Measurements from ENCODE around the gene PLPP4.

PLPP4 gene

DNA sequence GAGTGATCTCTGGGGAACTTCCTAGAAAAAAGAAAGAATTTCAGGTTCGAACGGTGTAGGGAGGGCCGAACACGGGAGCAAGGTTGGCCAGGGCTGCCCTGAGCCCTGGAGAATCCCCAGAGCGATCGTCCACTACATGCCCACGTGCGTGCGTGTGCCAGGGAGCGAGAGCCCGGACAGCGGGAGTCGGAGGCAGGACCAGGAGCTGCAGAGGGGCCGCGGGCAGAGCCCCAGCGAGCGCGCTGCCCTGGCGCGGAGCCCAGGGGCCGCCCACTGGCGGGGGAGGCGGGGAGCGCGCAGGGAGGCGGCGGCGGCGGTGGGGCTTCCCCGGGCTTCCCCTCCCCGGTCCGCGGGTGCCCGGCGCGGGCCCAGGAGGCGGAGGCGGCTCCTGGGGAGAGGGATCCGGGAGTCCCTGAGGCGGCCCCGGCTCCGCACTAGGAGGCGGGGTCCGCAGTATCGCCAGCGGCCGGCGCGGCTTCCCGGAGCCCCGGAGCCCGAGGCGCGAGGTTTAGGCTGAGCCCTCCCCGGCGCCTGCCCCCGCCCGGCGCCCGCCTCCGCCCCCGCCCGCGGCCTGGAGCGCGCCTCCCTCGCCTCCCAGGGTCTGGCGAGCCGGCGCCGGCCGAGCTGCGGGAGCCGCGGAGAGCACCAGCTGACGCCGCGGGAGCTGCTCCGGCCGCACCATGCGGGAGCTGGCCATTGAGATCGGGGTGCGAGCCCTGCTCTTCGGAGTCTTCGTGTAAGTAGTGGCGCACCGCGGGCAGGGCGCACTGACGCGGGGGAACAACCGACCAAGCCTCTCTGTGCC is at the start of gene PLPP4:
Gene PLPP4, plus strand, starts transcription at position 602 of the 805 bp plus-strand sequence. Its CDS starts 79 bp downstream, at position 681.
- DNase-seq, result no peak

- no peak for DNase-seq
These were observed 47.2 kb upstream of the PLPP4 start for GRCh38 chr10:120409816-120410215.

DNA sequence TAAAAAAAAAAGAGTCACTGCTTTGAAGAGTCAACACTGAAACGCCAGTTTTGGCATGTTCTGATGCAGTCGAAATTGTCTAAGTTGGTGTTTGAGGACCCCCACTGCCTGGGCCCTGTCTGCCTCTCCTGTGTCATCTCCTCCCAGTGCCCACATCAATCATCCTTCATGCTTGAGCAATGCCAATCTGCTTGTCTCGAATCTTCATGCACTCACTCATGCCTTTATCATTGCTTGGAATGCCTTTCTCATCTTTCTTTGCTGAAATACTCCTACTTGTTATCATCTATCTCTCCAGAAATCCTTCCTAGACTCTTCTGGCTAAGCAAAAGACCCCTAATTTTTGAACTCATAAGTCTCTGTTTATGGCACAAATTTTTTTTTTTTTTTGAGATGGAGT is 42.1 kb upstream of the PLPP4 start:
- DNase-seq, result no peak

- no peak for DNase-seq
These were observed 41.2 kb upstream of the PLPP4 start for GRCh38 chr10:120415709-120416330.

GRCh38 chr10:120420421-120420820 is 36.6 kb upstream of the PLPP4 start:
- no peak for DNase-seq

DNA sequence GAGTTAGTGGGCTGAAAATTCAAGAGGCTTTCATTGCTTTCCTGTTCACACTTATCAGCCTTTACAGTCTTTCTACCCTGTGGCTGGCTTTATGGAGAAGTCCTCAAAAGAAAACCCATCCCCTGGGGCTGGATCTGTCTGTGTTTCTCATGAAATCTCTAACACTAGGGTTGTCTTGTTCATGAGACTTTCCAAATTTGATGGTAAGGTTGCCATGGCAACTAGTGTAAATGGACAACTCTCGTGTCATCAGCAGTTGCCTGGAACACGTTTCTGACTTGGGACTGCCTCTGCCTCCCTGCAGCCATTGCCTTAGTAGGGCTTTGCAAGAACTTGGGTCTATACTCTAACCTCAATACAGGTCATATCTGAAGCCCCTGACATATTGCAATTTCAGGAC is 35.8 kb upstream of the PLPP4 start:
- DNase-seq, result no peak

GRCh38 chr10:120422457-120422856 is 34.6 kb upstream of the PLPP4 start:
- DNase-seq, result no peak

DNA sequence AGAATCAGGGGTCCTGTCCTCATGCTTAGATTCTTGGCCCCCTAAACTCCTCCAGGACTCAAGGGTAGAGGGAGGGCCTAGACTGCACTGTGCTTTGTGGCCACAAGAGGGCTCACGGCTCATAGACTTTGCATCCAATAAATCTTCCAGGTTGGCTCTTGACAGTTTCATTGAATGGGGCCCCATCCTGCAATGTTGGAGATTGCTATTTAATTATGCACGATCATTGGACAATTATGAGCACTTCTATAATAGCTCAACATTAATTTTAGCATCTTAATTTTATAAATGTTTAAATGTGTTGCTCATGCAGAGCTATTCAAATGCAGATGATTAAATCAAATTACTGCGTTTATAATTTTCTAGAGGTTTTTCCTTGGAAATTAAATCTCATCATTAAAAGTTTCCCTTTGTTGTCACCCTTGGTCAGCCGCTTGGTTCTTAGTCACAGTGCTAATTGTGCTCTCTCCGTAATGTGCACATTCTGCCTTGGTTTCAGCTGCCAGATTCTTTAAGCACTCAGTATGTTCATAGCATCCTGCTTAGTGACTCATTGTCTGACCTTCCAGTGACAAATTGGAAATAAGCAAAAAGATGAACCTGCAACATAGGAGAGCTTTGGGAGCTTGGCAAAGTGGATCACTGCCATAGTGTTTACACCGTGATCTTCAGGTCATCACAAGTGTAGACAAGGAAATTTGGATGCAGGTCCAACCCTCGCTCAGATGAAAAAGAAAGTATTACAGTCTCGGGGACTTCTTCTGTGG is 33.4 kb upstream of the PLPP4 start:
- DNase-seq, result no peak

DNA sequence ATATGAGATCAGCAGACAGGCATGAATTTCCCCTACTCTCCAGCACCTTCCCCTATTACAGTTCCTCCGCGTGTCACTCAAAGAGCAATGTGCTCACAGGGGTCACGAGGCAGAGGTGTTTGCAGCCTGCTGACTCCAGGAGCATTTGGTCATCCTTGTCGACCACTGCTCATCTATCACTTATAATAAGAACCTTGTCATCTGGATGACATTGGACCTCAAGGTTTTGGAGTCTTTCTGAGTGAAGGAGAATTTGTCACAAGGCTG is 32.9 kb upstream of the PLPP4 start:
- DNase-seq, result no peak

DNA sequence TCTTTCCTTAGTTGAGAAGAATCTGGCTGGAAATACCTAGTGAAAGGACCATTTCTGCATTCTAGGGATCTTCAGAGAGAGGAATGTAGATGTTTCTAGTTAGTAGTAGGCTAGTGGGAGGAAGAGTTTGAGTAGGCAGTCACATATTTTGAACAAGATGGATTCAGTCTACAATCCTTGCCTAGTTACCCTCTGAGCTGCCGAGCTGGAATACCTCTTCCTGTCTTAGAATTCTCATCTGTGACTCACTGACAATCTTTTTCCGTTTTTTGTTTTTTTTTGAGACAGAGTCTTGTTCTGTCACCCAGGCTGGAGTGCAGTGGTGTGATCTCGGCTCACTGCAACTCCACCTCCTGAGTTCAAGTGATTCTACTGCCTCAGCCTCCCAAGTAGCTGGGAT is 30.7 kb upstream of the PLPP4 start:
- no peak for DNase-seq

GRCh38 chr10:120428754-120429153 is 28.3 kb upstream of the PLPP4 start:
- DNase-seq, result no peak

- DNase-seq, result no peak
These were observed 27.6 kb upstream of the PLPP4 start for GRCh38 chr10:120429395-120429794.

GRCh38 chr10:120431251-120431651 is 25.8 kb upstream of the PLPP4 start:
- peak; percentile 41 for DNase-seq

- no peak for DNase-seq
These were observed 24.8 kb upstream of the PLPP4 start for GRCh38 chr10:120432209-120432608.

DNA sequence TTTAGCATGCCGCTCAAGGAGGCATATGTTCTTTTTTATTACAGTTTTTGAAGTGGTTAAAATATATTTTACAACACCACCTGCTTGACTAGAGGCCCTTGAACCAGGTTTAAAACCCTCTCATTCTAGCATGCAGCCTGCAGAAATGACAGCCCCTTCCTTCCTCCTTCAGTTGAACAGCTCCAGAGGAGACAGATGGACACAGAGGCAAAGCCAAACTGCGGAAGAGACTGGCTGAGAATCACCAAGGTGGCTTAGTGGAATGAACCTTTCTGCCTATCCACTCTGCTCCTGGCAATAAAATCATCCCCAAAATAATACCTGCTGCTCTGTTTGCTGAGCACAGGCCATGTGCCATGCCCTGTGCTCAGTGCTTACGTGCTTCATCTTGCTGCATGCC is 23.9 kb upstream of the PLPP4 start:
- no peak for DNase-seq

DNA sequence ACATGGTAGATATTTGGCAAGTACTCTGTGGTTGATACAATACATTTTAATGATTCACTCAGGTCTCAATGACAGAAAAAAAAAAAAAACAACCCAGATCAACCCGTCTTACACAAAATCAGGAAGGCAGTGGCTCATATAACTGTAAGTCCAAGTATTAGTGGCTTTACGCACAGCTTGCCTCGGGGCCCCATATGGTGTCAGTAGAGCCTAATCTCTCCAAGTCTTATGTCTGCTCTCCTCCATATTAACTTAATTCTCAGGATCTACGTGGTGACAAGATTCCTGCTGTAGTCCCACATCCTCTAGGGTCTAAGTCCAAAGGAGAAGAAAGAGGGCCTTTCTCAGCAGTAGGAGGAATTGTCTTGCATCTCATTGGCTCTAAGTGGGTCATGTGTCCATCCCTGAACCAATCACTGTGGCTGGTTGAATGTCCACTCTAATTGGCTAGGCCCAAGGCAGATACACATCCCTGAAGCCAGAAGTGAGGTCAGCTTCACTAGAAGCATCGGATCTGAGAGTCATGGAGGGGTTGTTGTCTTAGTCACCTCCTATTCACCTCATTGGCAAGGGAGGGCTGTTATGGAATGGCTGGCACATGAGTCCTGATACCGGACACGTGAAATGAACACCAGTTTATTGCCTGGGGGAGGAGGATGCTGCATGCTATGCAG is 20.5 kb upstream of the PLPP4 start:
- no peak for DNase-seq

DNA sequence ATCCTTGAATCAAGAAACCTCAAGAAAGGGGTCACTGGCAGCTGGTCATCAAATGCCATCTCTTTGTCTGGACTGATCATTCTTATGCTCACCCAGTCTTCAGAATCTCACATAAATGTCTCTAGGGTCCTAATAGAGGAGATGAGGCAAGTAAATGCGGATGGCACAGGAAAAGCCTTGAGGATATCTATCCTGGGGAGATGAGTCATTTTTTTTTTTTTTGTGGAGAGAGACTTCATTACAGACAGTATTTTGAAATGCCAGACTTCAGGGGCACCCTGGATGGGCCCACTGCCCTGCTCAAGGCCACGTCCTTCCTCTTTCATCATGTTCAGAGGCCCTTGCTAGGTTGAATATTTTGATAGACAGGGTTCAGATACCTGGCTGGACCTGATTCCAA is 19.5 kb upstream of the PLPP4 start:
- DNase-seq, result no peak

GRCh38 chr10:120451968-120452367 is 5.1 kb upstream of the PLPP4 start:
- DNase-seq, result no peak

DNA sequence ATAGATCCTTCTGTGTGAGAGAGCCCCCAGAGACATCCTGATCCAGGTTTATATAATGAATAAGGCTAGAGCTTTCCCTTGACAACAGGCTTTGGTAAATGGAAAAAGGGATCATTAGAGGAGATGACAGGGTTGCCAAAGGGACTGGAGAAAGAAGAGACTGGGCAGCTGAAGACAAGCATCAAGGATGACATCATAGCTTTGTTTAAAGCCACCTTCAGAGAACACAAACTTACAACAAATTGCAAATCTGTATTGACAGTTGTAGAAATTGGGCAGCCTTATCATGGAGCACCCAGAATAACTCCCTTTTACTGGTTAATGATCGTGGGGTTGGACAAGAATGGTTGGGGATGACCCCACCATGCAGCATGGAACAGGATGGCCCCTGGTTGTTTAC is 3.7 kb upstream of the PLPP4 start:
- DNase-seq, result no peak

DNA sequence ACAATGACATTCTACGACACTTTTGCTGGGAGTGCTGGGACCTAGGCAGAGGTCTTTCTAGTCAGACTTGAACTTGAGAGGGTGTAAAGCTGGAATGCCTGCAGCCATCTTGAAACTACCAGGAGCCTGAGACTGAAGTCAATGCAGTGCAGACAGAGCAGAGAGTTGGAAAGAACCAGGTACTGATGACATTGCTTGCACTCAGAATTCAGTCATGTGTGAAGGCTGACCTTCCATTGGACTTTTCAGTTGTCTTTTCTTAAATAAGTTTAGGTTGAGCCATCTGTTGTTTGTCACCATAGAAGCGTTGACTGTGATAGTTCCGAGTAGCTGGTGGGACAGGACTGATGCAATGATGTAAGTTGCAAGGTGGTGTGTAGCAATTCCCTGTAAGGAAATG is 3.1 kb upstream of the PLPP4 start:
- no peak for DNase-seq

DNA sequence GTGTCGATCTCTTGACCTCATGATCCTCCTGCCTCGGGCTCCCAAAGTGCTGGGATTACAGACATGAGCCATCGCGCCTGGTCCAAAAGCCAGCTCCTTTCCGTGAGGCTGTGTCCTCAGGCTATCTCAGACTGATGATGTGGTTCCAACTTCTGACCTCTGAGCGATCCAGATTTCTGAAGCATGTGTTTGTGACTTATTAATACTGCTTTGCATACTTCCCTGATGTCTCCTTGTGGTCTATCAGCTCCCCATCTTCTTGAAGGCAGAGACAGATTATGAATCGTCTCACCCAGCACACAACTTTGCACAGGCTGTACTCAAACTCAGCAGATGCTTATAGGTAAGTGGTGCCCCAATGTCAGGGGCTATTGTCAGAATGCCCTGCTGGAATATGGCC is 2.0 kb upstream of the PLPP4 start:
- no peak for DNase-seq

- no peak for DNase-seq
These were observed 1.4 kb upstream of the PLPP4 start for GRCh38 chr10:120455606-120456005.

DNA sequence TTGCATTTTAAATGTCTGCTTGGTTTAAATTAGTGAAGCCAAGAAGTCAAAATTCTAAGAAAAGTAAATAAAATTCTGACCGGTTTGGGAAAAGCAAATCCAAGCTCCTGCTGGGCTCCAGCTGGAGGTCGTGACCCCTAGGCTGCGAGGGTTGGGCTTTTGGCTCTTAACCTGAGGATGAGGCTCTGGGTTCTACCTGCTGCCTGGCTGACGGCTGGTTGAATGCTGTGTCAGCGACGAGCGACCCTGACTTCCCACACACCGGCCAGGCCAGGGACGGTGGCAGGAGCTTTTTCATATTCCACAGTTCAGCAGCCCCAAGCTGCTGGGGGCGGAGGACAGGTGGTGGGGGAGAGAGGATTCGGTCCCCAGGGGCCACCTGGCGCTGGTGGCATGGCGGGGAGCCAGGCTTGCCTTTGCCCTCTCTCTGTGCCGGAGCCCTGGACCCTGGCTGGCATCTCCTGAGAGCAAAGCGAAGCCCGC is 843 bp upstream of the PLPP4 start:
- DNase-seq, result no peak
